Progenitor cell of endocrine pancreas (in vitro differentiated cells): ENCODE data around the gene GCN1. TPM values are rescaled to one million over a fixed set of nuclear protein-coding genes. Genes with fewer than 3 reads are reported as not detected.

Experiments used
- DNase-seq: peaks from one replicate; pipeline ENCODE4 v3.0.0; 2021; ENCODE audit warnings: low spot score; ENCODE audit not compliant: unreplicated experiment
- H3K27ac Mint-ChIP-seq: 2 replicates; pipeline ENCODE4 v1.8.0; 2021; ENCODE audit warnings: mild to moderate bottlenecking, moderate library complexity, mixed read lengths
- H3K27me3 Mint-ChIP-seq: 2 replicates; pipeline ENCODE4 v1.8.0; 2021; ENCODE audit warnings: mixed read lengths
- H3K36me3 Mint-ChIP-seq: 2 replicates; pipeline ENCODE4 v1.8.0; 2022; ENCODE audit warnings: mixed read lengths; ENCODE audit not compliant: insufficient read depth
- H3K4me1 Mint-ChIP-seq: 2 replicates; pipeline ENCODE4 v1.8.0; 2021; ENCODE audit warnings: low read depth, mixed read lengths
- H3K4me3 Mint-ChIP-seq: 2 replicates; pipeline ENCODE4 v1.8.0; 2021; ENCODE audit warnings: low read depth, mild to moderate bottlenecking, moderate library complexity, mixed read lengths
- H3K9me3 Mint-ChIP-seq: 2 replicates; pipeline ENCODE4 v1.8.0; 2021; ENCODE audit warnings: low read depth, mixed read lengths
- CTCF ChIP-seq: fragments of 200-600 bp; sonication (generic); IDR thresholded peaks from one replicate; pipeline ENCODE4 v1.5.0; 2021; ENCODE audit warnings: antibody characterized with exemption, mild to moderate bottlenecking; ENCODE audit not compliant: unreplicated experiment
- total RNA-seq: library from RNA; stranded (reverse); gene quantifications from 2 replicates; pipeline ENCODE4 v1.2.1, GENCODE V29; 2021

The GCN1 gene
- total RNA-seq, 1 donor from 2014 or later: 117 TPM

- Mint-ChIP-seq H3K27ac (peak overlapping the region; percentile 20), H3K27me3 (no peaks in the 10 kb centered on the region), H3K4me1 (no peaks in the 10 kb centered on the region), H3K4me3 (no peak overlapping the region), H3K9me3 (no peaks in the 10 kb centered on the region), H3K36me3 (peaks cover 24% of the 10 kb centered on the region)
- no peak for DNase-seq
- no peak for TF ChIP-seq CTCF
Observed at GRCh38 chr12:120156315-120157259, 37.9 kb downstream of the GCN1 start.

GRCh38 chr12:120155072-120155471 is 39.4 kb downstream of the GCN1 start:
- DNase-seq: no peak
- Mint-ChIP-seq H3K27me3 (no peaks in the 10 kb centered on the region), H3K27ac (no peak overlapping the region), H3K4me3 (no peak overlapping the region), H3K36me3 (peaks cover 16% of the 10 kb centered on the region), H3K4me1 (no peaks in the 10 kb centered on the region), H3K9me3 (no peaks in the 10 kb centered on the region)
- no peak for TF ChIP-seq CTCF

GRCh38 chr12:120150919-120151525 is 43.5 kb downstream of the GCN1 start:
- Mint-ChIP-seq H3K9me3 (no peaks in the 10 kb centered on the region), H3K27ac (no peak overlapping the region), H3K4me1 (no peaks in the 10 kb centered on the region), H3K36me3 (peaks cover 14% of the 10 kb centered on the region), H3K27me3 (no peaks in the 10 kb centered on the region), H3K4me3 (no peak overlapping the region)
- DNase-seq: no peak
- no peak for TF ChIP-seq CTCF

- Mint-ChIP-seq H3K4me1 (no peaks in the 10 kb centered on the region), H3K27me3 (no peaks in the 10 kb centered on the region), H3K36me3 (peaks cover 13% of the 10 kb centered on the region), H3K9me3 (no peaks in the 10 kb centered on the region), H3K27ac (peak overlapping the region; percentile 24), H3K4me3 (no peak overlapping the region)
- no peak for DNase-seq
- TF ChIP-seq CTCF: no peak
Observed at GRCh38 chr12:120148011-120148410, 46.5 kb downstream of the GCN1 start.

GRCh38 chr12:120145164-120145563 is 49.4 kb downstream of the GCN1 start:
- DNase-seq: no peak
- Mint-ChIP-seq H3K9me3 (no peaks in the 10 kb centered on the region), H3K4me3 (no peak overlapping the region), H3K4me1 (no peaks in the 10 kb centered on the region), H3K27ac (no peak overlapping the region), H3K36me3 (peaks cover 31% of the 10 kb centered on the region), H3K27me3 (no peaks in the 10 kb centered on the region)
- no peak for TF ChIP-seq CTCF
